TTC549 (cell line): ENCODE results near the gene SERPINA9.

Experiments used
- FAIRE-seq: peaks from 2 replicates; lab custom pipeline; 2012; peaks lifted over from hg19 to GRCh38; lab: Jason Lieb, UNC

SERPINA9 gene

DNA sequence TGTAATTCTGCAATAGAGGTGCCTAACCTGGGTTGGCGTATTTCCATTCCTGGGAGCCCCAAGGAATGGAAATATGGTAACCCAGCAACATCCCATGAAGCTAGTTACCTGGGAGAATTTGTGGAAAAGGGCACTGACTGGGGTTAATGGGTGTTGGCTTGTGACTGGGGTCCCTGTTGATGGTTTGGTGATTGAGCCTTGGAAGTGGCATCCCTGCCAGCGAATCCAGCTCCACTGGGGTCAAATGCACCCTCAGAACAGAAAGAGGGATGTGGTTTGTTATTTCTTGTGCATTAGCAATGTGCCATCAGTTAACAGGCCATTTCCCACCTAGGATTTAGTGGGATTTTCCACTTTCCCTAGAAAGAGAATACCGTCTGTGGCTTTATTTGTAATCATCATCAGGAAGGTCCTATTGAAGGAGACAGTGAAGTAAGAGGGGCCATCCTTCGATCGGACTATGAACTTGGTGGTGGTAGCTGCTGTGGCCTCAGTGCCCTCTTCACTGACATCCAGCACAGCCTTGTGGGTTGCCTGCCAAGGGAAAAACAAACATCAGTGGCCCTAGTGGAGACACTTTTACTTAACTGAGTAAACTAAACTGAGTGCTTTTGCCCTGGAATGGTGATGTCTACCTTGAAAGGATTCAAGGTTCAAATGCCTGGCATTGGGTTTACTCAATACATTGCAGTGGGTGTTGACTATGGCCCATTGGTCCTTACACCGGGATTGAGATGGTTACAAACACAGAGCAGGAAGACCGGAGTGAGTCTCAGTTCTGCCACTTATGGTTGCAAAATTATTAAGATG is 13.0 kb downstream of the SERPINA9 start:
- FAIRE-seq, result no peak

- no peak for FAIRE-seq
Measured at GRCh38 chr14:94462219-94462551, 13.8 kb downstream of the SERPINA9 start.

GRCh38 chr14:94461526-94462218 is 14.3 kb downstream of the SERPINA9 start:
- FAIRE-seq, result no peak

DNA sequence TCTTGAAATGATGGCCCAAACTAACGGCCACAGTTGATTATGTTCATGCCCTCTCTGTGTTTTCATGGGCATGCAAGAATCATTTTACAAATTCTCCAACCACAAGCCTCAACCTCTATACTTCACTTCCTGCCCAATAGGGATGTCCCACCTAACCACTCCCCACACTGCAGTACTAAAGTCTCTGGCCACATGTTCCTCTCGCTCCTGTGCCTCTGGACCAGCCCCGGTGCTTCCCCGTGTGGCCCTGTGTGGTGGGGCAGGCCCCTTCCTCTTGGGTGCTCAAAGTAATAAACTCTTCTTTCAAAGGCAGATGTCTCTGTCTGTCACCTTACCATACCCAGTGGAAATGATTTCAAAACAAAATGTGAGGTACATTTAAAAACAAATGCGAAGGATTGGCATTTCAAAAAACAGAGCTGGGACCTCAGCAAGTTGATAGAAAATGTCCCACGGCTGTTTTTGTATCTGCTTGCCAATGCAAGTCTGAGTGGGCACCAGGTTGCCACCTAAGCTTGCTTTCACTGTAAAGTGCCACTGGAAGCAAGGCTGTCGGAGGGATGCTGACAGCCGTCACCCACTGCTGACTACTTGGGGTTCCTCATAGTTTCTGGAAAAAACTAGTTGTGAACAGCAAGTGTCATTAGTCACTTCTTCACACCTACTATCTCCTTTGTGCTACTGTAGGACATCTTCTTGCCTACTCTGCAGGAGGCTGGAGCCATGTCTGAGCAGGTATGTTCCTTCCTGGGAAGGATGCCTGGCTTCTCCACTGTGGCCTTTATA is 15.2 kb downstream of the SERPINA9 start:
- FAIRE-seq, result no peak

DNA sequence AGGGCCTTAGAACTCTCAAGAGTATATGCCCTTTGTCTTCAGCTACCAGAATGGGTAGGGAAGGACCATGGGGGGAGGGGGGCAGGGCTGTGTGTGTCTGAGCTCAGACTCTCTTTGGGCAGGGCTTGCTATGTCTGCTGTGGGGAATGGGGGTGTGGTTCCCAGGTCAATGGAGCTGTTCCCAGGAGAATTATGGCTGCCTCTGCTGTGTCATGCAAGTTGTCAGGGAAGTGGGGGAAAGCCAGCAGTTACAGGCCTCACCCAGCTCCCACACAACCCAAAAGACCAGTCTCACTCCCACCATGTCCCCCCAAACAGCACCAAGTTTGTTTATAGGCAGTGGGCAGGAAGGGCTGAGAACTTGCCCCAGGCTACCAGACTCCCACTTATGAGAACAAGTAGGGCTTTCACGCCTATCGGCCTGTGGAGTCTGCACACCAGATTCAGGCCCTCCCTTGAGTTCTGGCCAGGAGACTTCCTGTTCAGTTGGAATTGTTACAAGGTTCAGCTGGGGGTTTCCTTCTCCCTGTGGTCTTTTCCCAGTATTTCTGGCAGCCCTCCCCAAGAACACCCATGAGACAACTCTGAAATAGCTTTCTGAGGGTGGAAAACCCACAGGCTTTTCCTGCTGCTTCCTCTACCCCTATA is 17.3 kb downstream of the SERPINA9 start:
- no peak for FAIRE-seq

GRCh38 chr14:94458096-94458495 is 17.9 kb downstream of the SERPINA9 start:
- no peak for FAIRE-seq

DNA sequence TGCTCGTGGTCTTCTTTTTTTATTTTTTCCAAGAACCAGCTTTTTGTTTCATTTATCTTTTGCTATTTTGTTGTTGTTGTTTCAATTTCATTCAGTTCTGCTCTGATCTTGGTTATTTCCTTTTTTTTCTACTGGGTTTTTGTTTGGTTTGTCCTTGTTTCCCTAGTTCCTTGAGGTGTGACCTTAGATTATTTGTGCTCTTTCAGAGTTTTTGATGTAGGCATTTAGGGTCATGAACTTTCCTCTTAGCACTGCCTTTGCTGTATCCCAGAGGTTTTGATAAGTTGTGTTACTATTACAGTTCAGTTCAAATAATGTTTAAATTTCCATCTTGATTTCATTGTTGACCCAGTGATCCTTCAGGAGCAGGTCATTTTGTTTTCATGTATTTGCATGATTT is 20.1 kb downstream of the SERPINA9 start:
- no peak for FAIRE-seq

DNA sequence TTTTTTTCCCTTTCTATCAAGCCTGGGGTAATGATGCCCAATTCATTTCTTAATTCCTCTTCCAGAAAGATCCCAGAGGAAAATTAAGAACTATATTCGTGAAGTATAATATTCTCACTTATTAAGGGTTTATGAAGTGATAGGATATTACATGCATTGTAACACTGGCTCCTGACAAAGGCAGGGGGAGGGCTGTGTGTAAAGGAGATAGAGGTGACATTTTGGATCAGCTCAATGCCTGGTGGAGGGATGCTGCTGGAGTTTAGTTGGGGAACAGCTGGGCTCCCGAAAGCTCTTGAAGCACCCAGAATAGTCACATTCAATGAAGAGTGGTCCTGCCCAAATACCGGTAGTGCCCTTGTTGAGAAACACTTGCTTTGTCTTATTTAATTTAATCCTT is 24.2 kb downstream of the SERPINA9 start:
- FAIRE-seq, result no peak

- no peak for FAIRE-seq
Measured at GRCh38 chr14:94451091-94451771, 24.8 kb downstream of the SERPINA9 start.

DNA sequence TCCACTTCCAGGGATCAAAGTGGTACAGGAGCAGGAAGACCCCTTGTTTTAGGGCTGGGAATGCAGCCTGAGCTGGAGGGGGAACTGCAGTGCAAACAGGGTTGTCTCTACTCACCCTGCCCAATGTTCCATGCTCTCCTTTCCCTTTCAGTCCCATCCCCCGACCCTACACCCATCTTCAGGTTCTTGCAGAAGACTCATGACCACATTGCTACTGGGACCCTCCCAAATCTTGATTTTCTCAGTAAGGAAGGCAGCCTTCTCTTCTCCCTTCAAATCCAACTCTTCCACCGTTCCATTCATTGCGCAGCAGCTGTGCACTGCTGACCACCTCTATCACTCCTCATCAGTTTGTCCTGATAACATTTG is 25.3 kb downstream of the SERPINA9 start:
- no peak for FAIRE-seq

DNA sequence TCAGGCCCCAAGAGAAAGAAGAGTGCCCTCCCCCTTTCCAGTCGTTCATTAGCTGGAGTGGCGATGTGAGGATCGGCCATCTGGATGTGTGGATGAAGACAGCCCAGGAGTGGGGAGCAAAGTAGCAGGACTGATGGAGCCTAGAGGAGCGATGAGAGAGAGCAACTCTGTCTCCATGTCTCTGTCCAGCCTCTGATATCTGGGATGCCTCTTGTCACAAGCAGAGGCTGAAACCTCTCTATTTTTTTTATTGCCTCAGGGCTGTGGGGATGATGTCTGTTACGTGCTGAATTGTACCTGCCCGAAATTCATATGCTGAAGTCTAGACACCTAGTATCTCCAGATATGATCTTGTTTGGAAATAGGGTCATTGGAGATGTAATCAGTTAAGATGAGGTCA is 26.1 kb downstream of the SERPINA9 start:
- FAIRE-seq, result no peak

- no peak for FAIRE-seq
Measured at GRCh38 chr14:94448071-94448808, 27.8 kb downstream of the SERPINA9 start.

DNA sequence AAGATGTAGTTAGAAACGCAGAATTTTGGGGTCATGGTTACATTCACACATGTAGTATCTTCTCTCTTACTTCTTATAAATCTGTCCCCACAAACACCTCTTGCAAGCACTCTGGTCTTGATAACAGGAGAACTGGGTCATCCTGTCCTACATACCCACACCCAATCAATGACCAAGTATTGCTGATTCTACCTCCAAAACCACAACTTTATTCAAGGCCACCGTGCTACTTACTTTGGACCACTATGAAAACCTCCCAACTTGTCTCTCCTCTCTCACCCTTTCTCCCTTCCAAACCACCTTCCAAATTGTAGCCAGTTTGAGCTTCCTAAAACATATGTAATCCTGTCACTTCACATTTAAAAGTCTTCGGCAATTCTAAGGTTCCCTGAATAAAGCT is 28.8 kb downstream of the SERPINA9 start:
- FAIRE-seq, result no peak

GRCh38 chr14:94446126-94446525 is 29.9 kb downstream of the SERPINA9 start:
- FAIRE-seq, result no peak

- no peak for FAIRE-seq
Measured at GRCh38 chr14:94445003-94445402, 31.0 kb downstream of the SERPINA9 start.

DNA sequence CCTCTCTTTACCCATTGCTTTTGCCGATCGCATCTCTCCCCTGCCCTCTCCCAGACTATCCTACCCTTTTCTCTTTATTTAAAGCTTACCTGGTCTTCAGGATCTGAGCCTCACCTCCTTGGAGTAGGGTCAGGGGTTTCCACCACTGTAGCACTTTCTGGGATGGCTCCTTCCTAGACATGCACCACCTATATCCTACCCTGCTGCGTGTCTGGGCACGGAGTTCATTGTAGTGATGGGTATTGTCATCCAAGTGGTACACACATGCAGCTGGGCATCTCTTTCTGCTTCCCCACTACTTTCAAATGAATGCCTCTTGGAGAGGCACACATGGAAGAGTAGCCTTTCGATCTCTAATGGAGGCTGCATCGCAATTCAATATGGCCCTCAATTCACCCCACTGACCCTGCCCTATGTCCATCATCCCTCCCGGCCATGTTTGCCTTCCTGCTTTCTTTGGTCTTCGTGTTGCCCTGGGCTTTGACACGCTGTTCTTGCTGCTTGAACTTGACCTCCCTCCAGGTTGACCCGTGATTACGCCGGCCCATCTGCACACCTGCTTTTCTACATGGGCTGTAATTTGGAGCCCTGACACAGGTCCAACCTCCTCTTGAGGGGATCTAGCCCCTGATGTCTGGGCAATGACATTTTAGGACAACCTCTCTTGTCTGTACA is 34.3 kb downstream of the SERPINA9 start:
- FAIRE-seq, result no peak

DNA sequence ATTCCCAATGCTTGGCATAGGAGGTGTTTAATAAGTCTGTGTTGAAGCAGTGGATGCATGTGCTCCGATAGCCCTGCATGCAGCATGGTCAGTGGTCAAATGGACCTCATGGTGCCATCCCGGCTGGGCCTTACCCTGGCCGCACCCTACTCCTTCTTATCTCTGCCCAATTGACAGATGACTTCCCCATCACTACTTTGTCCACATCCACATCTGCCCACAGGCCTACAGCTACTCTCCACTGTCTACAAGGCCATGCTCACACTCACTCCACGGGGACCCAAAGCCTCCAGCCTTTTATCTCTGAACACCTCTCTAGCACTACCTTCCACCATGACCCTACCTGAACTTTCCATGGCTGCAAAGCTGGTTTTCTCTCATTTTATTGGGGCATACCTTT is 34.9 kb downstream of the SERPINA9 start:
- no peak for FAIRE-seq

GRCh38 chr14:94439453-94440057 is 36.4 kb downstream of the SERPINA9 start:
- no peak for FAIRE-seq

GRCh38 chr14:94428610-94429009 is 47.4 kb downstream of the SERPINA9 start:
- FAIRE-seq, result no peak

DNA sequence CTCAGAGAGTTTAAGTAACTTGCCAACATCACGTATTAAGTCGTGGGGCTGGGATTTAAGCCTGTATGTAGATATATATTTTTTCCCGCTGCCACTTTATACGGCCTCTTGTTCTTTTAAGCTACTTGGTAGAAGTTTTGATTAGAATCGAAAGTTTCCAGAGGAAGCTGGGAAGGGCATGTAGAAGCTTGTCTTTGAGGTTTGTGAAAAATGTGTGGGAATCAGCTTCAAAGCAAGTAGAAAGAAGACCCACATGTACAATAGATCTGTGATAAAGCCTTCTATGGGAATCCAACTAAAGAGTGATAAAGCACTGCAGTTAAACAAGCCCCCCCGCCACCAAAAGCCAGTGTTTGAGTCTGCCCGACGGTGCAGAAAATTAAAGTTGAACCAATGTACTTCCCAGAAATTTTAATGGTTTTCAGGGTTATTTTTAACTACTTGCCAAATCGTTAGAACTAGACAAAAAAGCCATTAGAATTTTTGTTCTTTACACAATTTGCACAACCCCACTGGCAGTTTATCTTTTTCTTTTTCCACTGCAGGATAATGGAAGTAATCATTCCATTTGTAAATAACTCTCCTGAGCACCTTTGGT is 48.9 kb downstream of the SERPINA9 start:
- FAIRE-seq, result no peak
